K562 (cell line): ENCODE measurements around the gene ZNF490. TPM values are rescaled to one million over a fixed set of nuclear protein-coding genes. Genes with fewer than 3 reads are reported as not detected.

Experiments used
- ATAC-seq: fragments of 200-7000 bp; cut with Tn5 transposase; 3 replicates; pipeline ENCODE4 v1.9.1; 2020; ENCODE audit warnings: moderate library complexity
- BruUV-seq: library from RNA; stranded (reverse); fragments of 400-500 nt; replicated peaks from 2 replicates; lab custom pipeline; 2021; lab: Mats Ljungman, UMichigan
- CTCF ChIA-PET: fragments of 300-600 bp; formaldehyde crosslinking; extraction: SDS; loops from one replicate; lab custom pipeline; 2021; ENCODE audit warnings: low intra/inter-chr PET ratio; lab: Yijun Ruan, JAX
- POLR2A ChIA-PET: fragments of 300-600, 350-650 bp; sonication (Branson Sonifier 250); formaldehyde crosslinking; extraction: SDS; loops from one replicate; lab custom pipeline; 2021; ENCODE audit warnings: antibody characterized with exemption, inconsistent platforms; lab: Yijun Ruan, JAX
- DNase-seq, 4 experiments: peaks; one replicate each; pipeline versions ENCODE4 v3.0.0 to v3.0.0-alpha.2; 2011 to 2018; ENCODE audit warnings: low spot score in 3 of 4, mixed read lengths in 3 of 4; ENCODE audit errors: extremely low read depth in 1 of 4
- FAIRE-seq: peaks from 2 replicates; lab custom pipeline; 2011; peaks lifted over from hg19 to GRCh38; lab: Jason Lieb, UNC
- H2AFZ ChIP-seq: 2 replicates; pipeline ENCODE4 v1.6.0; 2011; ENCODE audit warnings: low read depth, low read length, control low read depth, inconsistent platforms
- H3K27ac ChIP-seq: fragments of 200-600 bp; 3 replicates; pipeline ENCODE4 v1.8.0; 2011; ENCODE audit warnings: low read depth, mild to moderate bottlenecking, control low read depth, inconsistent platforms, low read length, moderate library complexity, mixed read lengths; ENCODE audit errors: extremely low read depth
- H3K27me3 ChIP-seq, 2 experiments: fragments of 300-600 bp in 1 of 2; 2 replicates in 1 of 2; 3 replicates in 1 of 2; pipeline versions ENCODE4 v1.6.0 to v1.8.0; 2011; ENCODE audit warnings: inconsistent platforms in 2 of 2, low read length in 2 of 2, mild to moderate bottlenecking in 1 of 2, mixed read lengths in 1 of 2, moderate library complexity in 1 of 2; ENCODE audit not compliant: control insufficient read depth in 2 of 2, insufficient read depth in 2 of 2
- H3K36me3 ChIP-seq: fragments of 300-600 bp; 3 replicates; pipeline ENCODE4 v1.8.0; 2011; ENCODE audit warnings: mild to moderate bottlenecking, low read length, inconsistent platforms; ENCODE audit not compliant: control insufficient read depth, insufficient read depth
- H3K4me1 ChIP-seq, 2 experiments: fragments of 200-600 bp in 1 of 2; replicated peaks in 1 of 2; 2 replicates in 1 of 2; 3 replicates in 1 of 2; pipeline versions ENCODE4 v1.5.1 to v1.8.0; 2011; ENCODE audit warnings: inconsistent platforms in 2 of 2, low read length in 2 of 2, mild to moderate bottlenecking in 1 of 2, mixed read lengths in 1 of 2, moderate library complexity in 1 of 2; ENCODE audit not compliant: control insufficient read depth in 2 of 2, insufficient read depth in 2 of 2
- H3K4me2 ChIP-seq: 2 replicates; pipeline ENCODE4 v1.6.1; 2011; ENCODE audit warnings: low read length, control low read depth, inconsistent platforms, mixed read lengths; ENCODE audit not compliant: insufficient read depth
- H3K4me3 ChIP-seq: fragments of 200-600 bp; sonication (generic), shearing (Covaris generic); 2 replicates; pipeline ENCODE4 v1.5.1; 2016; ENCODE audit warnings: control low read depth, inconsistent platforms
- H3K79me2 ChIP-seq: fragments of 200-600 bp; 3 replicates; pipeline ENCODE4 v1.8.0; 2011; ENCODE audit warnings: low read length, inconsistent platforms; ENCODE audit not compliant: control insufficient read depth, insufficient read depth
- H3K9ac ChIP-seq, 2 experiments: 2 replicates each; pipeline versions ENCODE4 v1.6.0 to v1.6.1; 2011; ENCODE audit warnings: low read depth in 2 of 2, low read length in 2 of 2, control low read depth in 1 of 2, inconsistent platforms in 1 of 2, mild to moderate bottlenecking in 1 of 2, mixed read lengths in 1 of 2; ENCODE audit not compliant: insufficient read depth in 1 of 2
- H3K9me1 ChIP-seq: one replicate; pipeline ENCODE4 v1.6.0; 2011; ENCODE audit warnings: inconsistent platforms, mild to moderate bottlenecking, low read length, moderate library complexity; ENCODE audit not compliant: control insufficient read depth, insufficient read depth
- H3K9me3 ChIP-seq: replicated peaks from 2 replicates; pipeline ENCODE4 v1.5.1; 2011; ENCODE audit warnings: low read depth, low read length, inconsistent platforms; ENCODE audit not compliant: control insufficient read depth, insufficient read depth
- H4K20me1 ChIP-seq: replicated peaks from 2 replicates; pipeline ENCODE4 v1.6.1; 2011; ENCODE audit warnings: low read length, inconsistent platforms, mixed read lengths; ENCODE audit not compliant: control insufficient read depth, insufficient read depth
- ATF1 ChIP-seq, 2 experiments: fragments of 450-650 bp in 1 of 2; IDR thresholded peaks; 2 replicates each; pipeline ENCODE4 v1.6.1; 2016; ENCODE audit warnings: missing compliant biosample characterization in 1 of 2, missing genetic modification characterization in 1 of 2
- BDP1 ChIP-seq: IDR thresholded peaks from 3 replicates; pipeline ENCODE4 v1.6.1; 2011; ENCODE audit not compliant: insufficient read length, insufficient read depth
- C11orf30 ChIP-seq: fragments of 450-650 bp; IDR thresholded peaks from 2 replicates; pipeline ENCODE4 v1.6.1; 2016; ENCODE audit warnings: low read depth, mild to moderate bottlenecking
- CHD4 ChIP-seq: fragments of 200-600 bp; sonication (generic); IDR thresholded peaks from 3 replicates; pipeline ENCODE4 v1.6.1; 2012; ENCODE audit warnings: low read depth, mild to moderate bottlenecking, mixed read lengths, low read length, inconsistent platforms; ENCODE audit not compliant: insufficient read depth, insufficient replicate concordance, poor library complexity, severe bottlenecking
- ESRRB ChIP-seq: fragments of 250-450 bp; sonication (Bioruptor Pico); IDR thresholded peaks from 2 replicates; pipeline ENCODE4 v1.5.0; 2020; ENCODE audit warnings: mild to moderate bottlenecking, moderate library complexity, borderline replicate concordance
- HNRNPUL1 ChIP-seq: fragments of 200-400 bp; formaldehyde crosslinking; IDR thresholded peaks from 2 replicates; pipeline ENCODE4 v1.6.1; 2017; ENCODE audit warnings: low read length
- IFI16 ChIP-seq: fragments of 250-450 bp; sonication (Bioruptor Pico); IDR thresholded peaks from 2 replicates; pipeline ENCODE4 v2.1.2; 2022; ENCODE audit warnings: mild to moderate bottlenecking, inconsistent platforms
- MTA2 ChIP-seq: fragments of 450-650 bp; IDR thresholded peaks from 2 replicates; pipeline ENCODE4 v1.6.1; 2016; ENCODE audit warnings: low read depth
- SAFB2 ChIP-seq: fragments of 200-400 bp; formaldehyde crosslinking; IDR thresholded peaks from 2 replicates; pipeline ENCODE4 v1.6.1; 2018; ENCODE audit warnings: borderline replicate concordance, low read length, low read depth, moderate library complexity; ENCODE audit not compliant: severe bottlenecking
- SIN3A ChIP-seq, 2 experiments: fragments of 150-350 bp in 1 of 2; IDR thresholded peaks; 2 replicates each; pipeline ENCODE4 v1.6.1; 2011 to 2016; ENCODE audit warnings: borderline replicate concordance in 2 of 2, low read depth in 2 of 2, low read length in 2 of 2, mild to moderate bottlenecking in 2 of 2, moderate library complexity in 2 of 2; ENCODE audit not compliant: control insufficient read depth in 1 of 2
- ZC3H11A ChIP-seq: IDR thresholded peaks from 2 replicates; pipeline ENCODE4 v1.6.1; 2012; ENCODE audit warnings: low read depth, low read length, improper control_type of control experiment
- ZNF239 ChIP-seq: fragments of 250-450 bp; sonication (Bioruptor Pico); IDR thresholded peaks from 2 replicates; pipeline ENCODE4 v1.4.0; 2020; ENCODE audit warnings: mild to moderate bottlenecking
- ZNF766 ChIP-seq: fragments of 200-800 bp; sonication (Bioruptor generic); conservative IDR thresholded peaks from 2 replicates; pipeline ENCODE4 v1.6.1; 2016; ENCODE audit warnings: missing genetic modification characterization, missing compliant biosample characterization
- WGBS: fragments of 100-300 bp; shearing (Covaris generic); methylation state at CpG from one replicate; pipeline ENCODE4 v1.1.6; 2016; ENCODE audit warnings: low coverage, mixed read lengths; ENCODE audit not compliant: insufficient coverage; ENCODE audit errors: missing lambda C conversion rate; 5-methylcytosine and 5-hydroxymethylcytosine counted together
- in situ Hi-C: fragments of 300-500 bp; cut with MboI; formaldehyde crosslinking; loops from 4 replicates; pipeline ENCODE4 v1.15.0; 2018; ENCODE audit warnings: inconsistent platforms, mixed read lengths
- intact Hi-C: fragments of 100-400 bp; cut with micrococcal nuclease; formaldehyde crosslinking; loops from 2 replicates; pipeline ENCODE4 v1.14.2; 2022
- polyA plus RNA-seq, 8 experiments: library from polyadenylated mRNA; depleted of rRNA in 4 of 8; stranded (reverse) in 5 of 8; unstranded in 3 of 8; fragments of >200 nt; fragmentation: Nextera tagmentation in 2 of 8; fragmentation: Illumina TruSeq in 1 of 8; extraction: Ambion mirVana in 2 of 8; extraction: Trizol in 1 of 8; gene quantifications; 2 replicates each; pipeline versions ENCODE4 v1.2.1 to v1.2.3, GENCODE V29; 2011 to 2014; ENCODE audit warnings: inconsistent platforms in 1 of 8, missing spikeins in 1 of 8
- total RNA-seq, 7 experiments: library from RNA; depleted of rRNA in 6 of 7; stranded (reverse); fragments of >200 nt in 6 of 7; fragmentation: Illumina TruSeq in 2 of 7; extraction: Trizol in 2 of 7; gene quantifications; 2 replicates each; pipeline versions ENCODE4 v1.2.1 to v1.2.3, GENCODE V29; 2011 to 2021; ENCODE audit warnings: low replicate concordance in 1 of 7
- TF ChIP-seq, protein P1 (sequence below): sonication (generic); formaldehyde crosslinking; IDR thresholded peaks from 2 replicates; pipeline ENCODE4 v1.8.0; 2022; ENCODE audit warnings: mild to moderate bottlenecking, missing genetic modification reagents
- TF ChIP-seq, protein P2 (sequence below): IDR thresholded peaks from 2 replicates; pipeline ENCODE4 v1.6.1; 2016; ENCODE audit warnings: missing genetic modification characterization, missing compliant biosample characterization
- TF ChIP-seq, protein P3 (sequence below): sonication (generic); formaldehyde crosslinking; IDR thresholded peaks from 2 replicates; pipeline ENCODE4 v1.4.0; 2020; ENCODE audit warnings: mild to moderate bottlenecking, missing genetic modification reagents

The ZNF490 gene
- total and polyA plus RNA-seq, 9 of the 15 experiments (the other 6 are each of a cell fraction or from before 2014, with no cell fraction given): 0.90 to 8.3 (median 4.4) TPM

DNA sequence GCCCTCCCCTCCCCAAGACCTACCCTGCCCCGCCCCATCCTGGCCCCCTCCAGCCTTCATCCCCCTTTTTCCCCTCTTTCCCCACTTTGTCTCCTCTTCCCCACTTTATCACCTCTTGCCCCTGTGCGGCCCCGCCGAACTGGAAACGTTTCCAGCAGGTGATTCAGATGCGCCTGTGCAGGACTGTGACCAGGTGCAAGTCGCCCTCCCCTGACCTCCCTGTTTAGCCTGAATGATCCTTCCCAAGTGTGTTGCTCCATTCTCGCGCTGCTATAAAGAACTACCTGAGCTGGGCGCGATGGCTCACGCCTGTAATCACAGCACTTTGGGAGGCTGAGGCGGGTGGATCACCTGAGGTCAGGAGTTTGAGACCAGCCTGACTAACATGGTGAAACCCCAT lies 26.0 kb upstream of the ZNF490 start:
- no peak overlapping the region for H3K9ac ChIP-seq
- no peak overlapping the region for H3K4me3 ChIP-seq
- intact Hi-C loops: no loop called here
- POLR2A ChIA-PET: interaction anchor here (0.6 kb wide), 1 partner anchor 44 kb away, joined by 3 read pairs; no protein-coding TSS in a partner anchor
- H3K4me1 ChIP-seq: peaks cover 2 to 13% of the 10 kb centered on the region in 2 experiments; a peak in 2 of 5 replicates
- FAIRE-seq: no peak
- H3K9me3 ChIP-seq: 0 out of 2 replicates have a peak, but pooled peaks cover 6% of the 10 kb centered on the region
- no peaks in the 10 kb centered on the region for H3K9me1 ChIP-seq
- H2AFZ ChIP-seq: no peak overlapping the region
- no peaks in the 10 kb centered on the region for H4K20me1 ChIP-seq
- no peaks in the 10 kb centered on the region for H3K79me2 ChIP-seq
- no peaks in the 10 kb centered on the region for H3K27me3 ChIP-seq
- no peak for ATAC-seq
- no peak for TF ChIP-seq SAFB2
- TF ChIP-seq C11orf30: no peak
- TF ChIP-seq, protein P1, sequence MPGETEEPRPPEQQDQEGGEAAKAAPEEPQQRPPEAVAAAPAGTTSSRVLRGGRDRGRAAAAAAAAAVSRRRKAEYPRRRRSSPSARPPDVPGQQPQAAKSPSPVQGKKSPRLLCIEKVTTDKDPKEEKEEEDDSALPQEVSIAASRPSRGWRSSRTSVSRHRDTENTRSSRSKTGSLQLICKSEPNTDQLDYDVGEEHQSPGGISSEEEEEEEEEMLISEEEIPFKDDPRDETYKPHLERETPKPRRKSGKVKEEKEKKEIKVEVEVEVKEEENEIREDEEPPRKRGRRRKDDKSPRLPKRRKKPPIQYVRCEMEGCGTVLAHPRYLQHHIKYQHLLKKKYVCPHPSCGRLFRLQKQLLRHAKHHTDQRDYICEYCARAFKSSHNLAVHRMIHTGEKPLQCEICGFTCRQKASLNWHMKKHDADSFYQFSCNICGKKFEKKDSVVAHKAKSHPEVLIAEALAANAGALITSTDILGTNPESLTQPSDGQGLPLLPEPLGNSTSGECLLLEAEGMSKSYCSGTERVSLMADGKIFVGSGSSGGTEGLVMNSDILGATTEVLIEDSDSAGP (CRISPR knock-in tag): no peak
- no peak for TF ChIP-seq ZNF239 (CRISPR knock-in tag)
- no peak for TF ChIP-seq MTA2
- TF ChIP-seq, protein P2, sequence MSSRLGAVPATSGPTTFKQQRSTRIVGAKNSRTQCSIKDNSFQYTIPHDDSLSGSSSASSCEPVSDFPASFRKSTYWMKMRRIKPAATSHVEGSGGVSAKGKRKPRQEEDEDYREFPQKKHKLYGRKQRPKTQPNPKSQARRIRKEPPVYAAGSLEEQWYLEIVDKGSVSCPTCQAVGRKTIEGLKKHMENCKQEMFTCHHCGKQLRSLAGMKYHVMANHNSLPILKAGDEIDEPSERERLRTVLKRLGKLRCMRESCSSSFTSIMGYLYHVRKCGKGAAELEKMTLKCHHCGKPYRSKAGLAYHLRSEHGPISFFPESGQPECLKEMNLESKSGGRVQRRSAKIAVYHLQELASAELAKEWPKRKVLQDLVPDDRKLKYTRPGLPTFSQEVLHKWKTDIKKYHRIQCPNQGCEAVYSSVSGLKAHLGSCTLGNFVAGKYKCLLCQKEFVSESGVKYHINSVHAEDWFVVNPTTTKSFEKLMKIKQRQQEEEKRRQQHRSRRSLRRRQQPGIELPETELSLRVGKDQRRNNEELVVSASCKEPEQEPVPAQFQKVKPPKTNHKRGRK (tag): no peak
- TF ChIP-seq IFI16 (CRISPR knock-in tag): no peak
- TF ChIP-seq ZC3H11A: no peak
- no peak for TF ChIP-seq BDP1
- no peak for TF ChIP-seq CHD4
- TF ChIP-seq ATF1 (CRISPR knock-in tag; IDR thresholded peaks at IDR 0.05): no peak
- no peak for TF ChIP-seq ATF1 (tag; IDR thresholded peaks at IDR 0.05)
- TF ChIP-seq SIN3A (IDR thresholded peaks at IDR 0.05; ENCODE audit: borderline replicate concordance in 2 of 2, control insufficient read depth in 1 of 2, low read depth in 2 of 2, low read length in 2 of 2): no peak
- no peak for TF ChIP-seq HNRNPUL1
- no peak for TF ChIP-seq ESRRB (CRISPR knock-in tag)
- TF ChIP-seq ZNF766 (CRISPR knock-in tag): no peak
- TF ChIP-seq, protein P3, sequence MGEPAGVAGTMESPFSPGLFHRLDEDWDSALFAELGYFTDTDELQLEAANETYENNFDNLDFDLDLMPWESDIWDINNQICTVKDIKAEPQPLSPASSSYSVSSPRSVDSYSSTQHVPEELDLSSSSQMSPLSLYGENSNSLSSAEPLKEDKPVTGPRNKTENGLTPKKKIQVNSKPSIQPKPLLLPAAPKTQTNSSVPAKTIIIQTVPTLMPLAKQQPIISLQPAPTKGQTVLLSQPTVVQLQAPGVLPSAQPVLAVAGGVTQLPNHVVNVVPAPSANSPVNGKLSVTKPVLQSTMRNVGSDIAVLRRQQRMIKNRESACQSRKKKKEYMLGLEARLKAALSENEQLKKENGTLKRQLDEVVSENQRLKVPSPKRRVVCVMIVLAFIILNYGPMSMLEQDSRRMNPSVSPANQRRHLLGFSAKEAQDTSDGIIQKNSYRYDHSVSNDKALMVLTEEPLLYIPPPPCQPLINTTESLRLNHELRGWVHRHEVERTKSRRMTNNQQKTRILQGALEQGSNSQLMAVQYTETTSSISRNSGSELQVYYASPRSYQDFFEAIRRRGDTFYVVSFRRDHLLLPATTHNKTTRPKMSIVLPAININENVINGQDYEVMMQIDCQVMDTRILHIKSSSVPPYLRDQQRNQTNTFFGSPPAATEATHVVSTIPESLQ (CRISPR knock-in tag): no peak
- no peak overlapping the region for H3K27ac ChIP-seq
- H3K36me3 ChIP-seq: no peaks in the 10 kb centered on the region
- in situ Hi-C loops: no loop called here
- no peak for DNase-seq
- CTCF ChIA-PET: no interaction called here
- 64% methylated on average over 12 of the region's 13 CpGs for WGBS
- no TSS peak for BruUV-seq
- no peak overlapping the region for H3K4me2 ChIP-seq
